Kidney (tissue), 14 donors: ENCODE results near the gene COL15A1. TPM values are rescaled to one million over a fixed set of nuclear protein-coding genes. Genes with fewer than 3 reads are reported as not detected.

Experiments
- DNase-seq, 5 donors: peaks; one replicate each; pipeline ENCODE4 v3.0.0-alpha.2; 2013 to 2020
- FAIRE-seq: peaks from 2 replicates; lab custom pipeline; 2012; peaks lifted over from hg19 to GRCh38; lab: Jason Lieb, UNC
- H3K27ac ChIP-seq, 2 donors: one replicate each; pipeline ENCODE4 v1.7.0; 2013; ENCODE audit warnings: low read depth in 2 of 2, low read length in 2 of 2, inconsistent platforms in 1 of 2
- H3K27me3 ChIP-seq: one replicate; pipeline ENCODE4 v1.7.1; 2013; ENCODE audit warnings: low read length, inconsistent platforms; ENCODE audit not compliant: control insufficient read depth, insufficient read depth
- H3K36me3 ChIP-seq, 3 donors: one replicate each; pipeline versions ENCODE4 v1.7.0 to v1.7.1; 2013; ENCODE audit warnings: low read length in 3 of 3, control low read depth in 1 of 3, inconsistent platforms in 1 of 3; ENCODE audit not compliant: insufficient read depth in 3 of 3, control insufficient read depth in 2 of 3
- H3K4me1 ChIP-seq, 3 donors: one replicate each; pipeline versions ENCODE4 v1.7.0 to v1.7.1; 2013; ENCODE audit warnings: low read length in 3 of 3, inconsistent platforms in 1 of 3, low read depth in 1 of 3; ENCODE audit not compliant: control insufficient read depth in 2 of 3, insufficient read depth in 2 of 3
- H3K4me3 ChIP-seq, 3 donors: one replicate each; pipeline versions ENCODE4 v1.7.0 to v1.8.1; 2013; ENCODE audit warnings: low read length in 3 of 3, control low read depth in 1 of 3, inconsistent platforms in 1 of 3
- H3K9ac ChIP-seq, 3 donors: one replicate each; pipeline versions ENCODE4 v1.7.0 to v1.7.1; 2013; ENCODE audit warnings: low read length in 3 of 3, control low read depth in 1 of 3, inconsistent platforms in 1 of 3
- H3K9me3 ChIP-seq, 3 donors: one replicate each; pipeline versions ENCODE4 v1.7.0 to v1.7.1; 2013; ENCODE audit warnings: low read length in 3 of 3, control low read depth in 1 of 3, inconsistent platforms in 1 of 3; ENCODE audit not compliant: control insufficient read depth in 2 of 3, insufficient read depth in 1 of 3
- intact Hi-C: fragments of 100-400 bp; cut with DNase I; formaldehyde crosslinking; loops from one replicate; pipeline ENCODE4 v1.11.1; 2022
- polyA plus RNA-seq: library from polyadenylated mRNA; stranded (reverse); fragments of 350-450 nt; fragmentation: Illumina TruSeq; extraction: RNeasy Lipid Tissue Mini Kit (QIAGEN cat#74804); gene quantifications from one replicate; pipeline ENCODE4 v1.2.3, GENCODE V29; 2014; ENCODE audit warnings: low read depth, low replicate concordance; ENCODE audit not compliant: insufficient read depth
- total RNA-seq: library from RNA; stranded (reverse); fragmentation: NEBNext Ultra II Directional; extraction: Animal tissue kit (Norgen Biotek cat#: 25700); gene quantifications from one replicate; pipeline ENCODE4 v1.2.1, GENCODE V29; 2021
- TF ChIP-seq, protein P1 (sequence below): IDR thresholded peaks from 3 replicates; pipeline ENCODE4 v1.5.1; 2012; ENCODE audit warnings: mild to moderate bottlenecking, moderate library complexity, borderline replicate concordance; ENCODE audit not compliant: insufficient read depth; ENCODE audit errors: extremely low read depth
- donor health status: control.
- donor health status: control.
- donor health status: control.
- donor health status: control.
- donor health status: control.
- donor health status: DM: yes; HTN: yes; CAD: no.
- donor health status: Normal renal cell carcinoma (clear cell type).

The COL15A1 gene
- total and polyA plus RNA-seq, 2 donors from 2014 or later = 4.7 to 42.0 TPM

DNA sequence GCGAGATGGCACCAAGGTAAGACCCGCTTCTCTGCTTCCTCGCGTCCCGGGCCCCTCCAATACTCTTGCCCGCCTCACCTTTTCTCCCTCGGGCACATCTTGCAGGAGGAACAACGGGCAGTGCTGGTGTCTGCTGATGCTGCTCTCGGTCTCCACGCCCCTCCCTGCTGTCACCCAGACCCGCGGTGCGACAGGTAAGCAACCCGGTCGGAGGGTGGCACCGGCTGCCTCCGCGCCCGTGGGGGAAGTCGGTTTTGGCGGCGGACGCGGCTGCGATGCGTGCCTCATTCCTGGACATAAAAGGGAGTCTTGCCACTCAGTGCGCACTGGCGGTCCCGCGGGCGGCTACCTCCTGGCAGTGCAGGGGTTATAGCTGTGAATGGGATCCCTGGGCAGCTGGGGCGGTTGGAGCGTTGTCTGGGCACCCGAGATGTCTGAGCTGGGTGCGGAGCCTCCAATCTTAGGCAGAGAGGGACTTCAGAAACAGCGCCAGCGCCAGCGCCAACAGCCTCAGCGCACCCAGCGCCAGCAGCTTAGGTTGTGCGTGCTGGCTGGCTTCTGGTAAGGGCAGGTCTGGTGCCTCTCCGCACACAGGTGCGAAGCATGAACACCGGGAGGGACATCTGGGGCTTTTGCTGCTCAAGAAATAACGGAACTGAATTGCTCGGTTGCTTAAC is 488 bp downstream of the COL15A1 start:
- no peak overlapping the region for H3K27ac ChIP-seq
- H3K4me1 ChIP-seq = peaks cover 0 to 8% (median 0%) of the 10 kb centered on the region in 3 donors
- H3K27me3 ChIP-seq = peaks cover 4% of the 10 kb centered on the region
- no peak for FAIRE-seq
- H3K9ac ChIP-seq = no peak overlapping the region
- no peaks in the 10 kb centered on the region for H3K36me3 ChIP-seq
- peak overlapping the region; percentile 28 to 60 (median 42) for H3K4me3 ChIP-seq
- no peaks in the 10 kb centered on the region for H3K9me3 ChIP-seq
- intact Hi-C loops = no loop called here
- DNase-seq = peak; percentile 24 to 81 (median 51)
- TF ChIP-seq, protein P1, sequence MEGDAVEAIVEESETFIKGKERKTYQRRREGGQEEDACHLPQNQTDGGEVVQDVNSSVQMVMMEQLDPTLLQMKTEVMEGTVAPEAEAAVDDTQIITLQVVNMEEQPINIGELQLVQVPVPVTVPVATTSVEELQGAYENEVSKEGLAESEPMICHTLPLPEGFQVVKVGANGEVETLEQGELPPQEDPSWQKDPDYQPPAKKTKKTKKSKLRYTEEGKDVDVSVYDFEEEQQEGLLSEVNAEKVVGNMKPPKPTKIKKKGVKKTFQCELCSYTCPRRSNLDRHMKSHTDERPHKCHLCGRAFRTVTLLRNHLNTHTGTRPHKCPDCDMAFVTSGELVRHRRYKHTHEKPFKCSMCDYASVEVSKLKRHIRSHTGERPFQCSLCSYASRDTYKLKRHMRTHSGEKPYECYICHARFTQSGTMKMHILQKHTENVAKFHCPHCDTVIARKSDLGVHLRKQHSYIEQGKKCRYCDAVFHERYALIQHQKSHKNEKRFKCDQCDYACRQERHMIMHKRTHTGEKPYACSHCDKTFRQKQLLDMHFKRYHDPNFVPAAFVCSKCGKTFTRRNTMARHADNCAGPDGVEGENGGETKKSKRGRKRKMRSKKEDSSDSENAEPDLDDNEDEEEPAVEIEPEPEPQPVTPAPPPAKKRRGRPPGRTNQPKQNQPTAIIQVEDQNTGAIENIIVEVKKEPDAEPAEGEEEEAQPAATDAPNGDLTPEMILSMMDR = no peak

DNA sequence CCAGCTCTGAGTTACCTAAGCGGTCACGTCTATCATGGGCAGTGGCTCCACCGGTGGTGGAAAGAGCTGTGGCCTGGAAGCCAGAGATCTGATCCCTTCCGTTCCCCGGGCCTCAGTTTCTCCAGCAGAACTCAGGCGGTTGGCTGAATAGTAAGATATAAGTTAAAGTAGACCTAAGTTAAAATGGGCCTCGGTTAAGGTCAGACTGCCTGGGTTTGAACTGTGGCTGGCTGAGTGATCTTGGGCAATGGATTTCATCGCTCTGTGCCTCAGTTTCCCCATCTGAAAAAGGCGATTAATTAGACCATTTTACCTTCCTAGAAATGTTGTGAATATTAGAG is 997 bp downstream of the COL15A1 start:
- DNase-seq (no peak), FAIRE-seq (no peak)
- H3K4me1 ChIP-seq = peaks cover 0 to 8% (median 0%) of the 10 kb centered on the region in 3 donors
- peaks cover 4% of the 10 kb centered on the region for H3K27me3 ChIP-seq
- no peaks in the 10 kb centered on the region for H3K9me3 ChIP-seq
- peak overlapping the region in 1 of 3 donors; percentile 60 for H3K4me3 ChIP-seq
- TF ChIP-seq, protein P1 = no peak
- no peaks in the 10 kb centered on the region for H3K36me3 ChIP-seq
- intact Hi-C loops = no loop called here
- no peak overlapping the region for H3K9ac ChIP-seq
- H3K27ac ChIP-seq = no peak overlapping the region

DNA sequence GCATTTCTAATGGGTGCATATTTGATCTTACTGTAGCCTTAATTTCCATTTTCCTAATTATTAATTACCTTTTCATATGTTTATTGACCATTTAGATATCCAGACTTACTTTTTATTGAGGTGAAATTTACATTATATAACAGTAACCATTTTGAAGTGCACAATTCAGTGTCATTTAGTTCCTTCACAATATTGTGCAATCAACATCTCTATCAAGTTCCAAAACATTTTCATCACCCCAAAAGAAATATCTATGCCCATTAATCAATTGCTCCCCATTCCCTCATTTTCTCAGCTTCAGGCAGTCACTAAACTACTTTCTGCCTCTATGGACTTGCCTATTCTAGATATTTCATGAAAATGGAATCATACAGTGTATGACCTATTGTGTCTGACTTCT is 5.9 kb downstream of the COL15A1 start:
- Histone ChIP-seq H3K9me3 (no peaks in the 10 kb centered on the region), H3K4me3 (no peak overlapping the region), H3K27me3 (peaks cover 2% of the 10 kb centered on the region), H3K9ac (no peak overlapping the region), H3K4me1 (peaks cover 0 to 3% (median 0%) of the 10 kb centered on the region in 3 donors), H3K27ac (no peak overlapping the region), H3K36me3 (no peaks in the 10 kb centered on the region)
- TF ChIP-seq, protein P1 = no peak
- no peak for FAIRE-seq
- intact Hi-C loops = no loop called here
- DNase-seq = no peak
